Astrocyte (in vitro differentiated cells and primary cell): ENCODE results near the gene TMEM89. TPM values are rescaled to one million over a fixed set of nuclear protein-coding genes. Genes with fewer than 3 reads are reported as not detected.

Experiments
- DNase-seq: peaks from one replicate; pipeline ENCODE4 v3.0.0-alpha.2; 2010; ENCODE audit warnings: low read depth
- FAIRE-seq: peaks from 2 replicates; lab custom pipeline; 2011; peaks lifted over from hg19 to GRCh38; lab: Jason Lieb, UNC
- H2AFZ ChIP-seq: 2 replicates; pipeline ENCODE4 v1.6.0; 2012; ENCODE audit warnings: low read depth, low read length, inconsistent platforms
- H3K27ac ChIP-seq: 2 replicates; pipeline ENCODE4 v1.5.1; 2011; ENCODE audit warnings: low read depth, low read length, inconsistent platforms
- H3K27me3 ChIP-seq: 2 replicates; pipeline ENCODE4 v1.6.0; 2011; ENCODE audit warnings: low read length, inconsistent platforms; ENCODE audit not compliant: insufficient read depth
- H3K36me3 ChIP-seq: 2 replicates; pipeline ENCODE4 v1.5.1; 2011; ENCODE audit warnings: low read length, inconsistent platforms; ENCODE audit not compliant: insufficient read depth
- H3K4me1 ChIP-seq: 2 replicates; pipeline ENCODE4 v1.5.1; 2011; ENCODE audit warnings: low read length, inconsistent platforms; ENCODE audit not compliant: insufficient read depth
- H3K4me2 ChIP-seq: 2 replicates; pipeline ENCODE4 v1.6.0; 2012; ENCODE audit warnings: low read length, inconsistent platforms
- H3K4me3 ChIP-seq: 2 replicates; pipeline ENCODE4 v1.5.1; 2011; ENCODE audit warnings: low read depth, mild to moderate bottlenecking, low read length, inconsistent platforms; ENCODE audit not compliant: insufficient read depth
- H3K79me2 ChIP-seq: 2 replicates; pipeline ENCODE4 v1.6.0; 2012; ENCODE audit warnings: mild to moderate bottlenecking, low read length, inconsistent platforms; ENCODE audit not compliant: insufficient read depth
- H3K9ac ChIP-seq: 2 replicates; pipeline ENCODE4 v1.6.0; 2012; ENCODE audit warnings: mild to moderate bottlenecking, low read length, inconsistent platforms
- H3K9me3 ChIP-seq: 2 replicates; pipeline ENCODE4 v1.5.1; 2012; ENCODE audit warnings: low read depth, mild to moderate bottlenecking, low read length, inconsistent platforms; ENCODE audit not compliant: insufficient read depth
- H4K20me1 ChIP-seq: 2 replicates; pipeline ENCODE4 v1.6.0; 2012; ENCODE audit warnings: low read length, inconsistent platforms; ENCODE audit not compliant: insufficient read depth
- H3K27ac Mint-ChIP-seq: one replicate; pipeline ENCODE4 v1.8.0; 2021; ENCODE audit warnings: mild to moderate bottlenecking, mixed read lengths; ENCODE audit not compliant: unreplicated experiment
- H3K27me3 Mint-ChIP-seq: one replicate; pipeline ENCODE4 v1.8.0; 2021; ENCODE audit warnings: low read depth, mixed read lengths; ENCODE audit not compliant: unreplicated experiment
- H3K36me3 Mint-ChIP-seq: one replicate; pipeline ENCODE4 v1.8.0; 2021; ENCODE audit warnings: low read depth, mixed read lengths; ENCODE audit not compliant: unreplicated experiment
- H3K4me1 Mint-ChIP-seq: one replicate; pipeline ENCODE4 v1.8.0; 2021; ENCODE audit warnings: low read depth, mixed read lengths; ENCODE audit not compliant: unreplicated experiment
- H3K4me3 Mint-ChIP-seq: one replicate; pipeline ENCODE4 v1.8.0; 2021; ENCODE audit warnings: mild to moderate bottlenecking, moderate library complexity, mixed read lengths; ENCODE audit not compliant: unreplicated experiment
- H3K9me3 Mint-ChIP-seq: one replicate; pipeline ENCODE4 v1.8.0; 2021; ENCODE audit warnings: mild to moderate bottlenecking, mixed read lengths; ENCODE audit not compliant: unreplicated experiment
- CTCF ChIP-seq: IDR thresholded peaks from 2 replicates; pipeline ENCODE4 v1.5.1; 2011; ENCODE audit warnings: low read depth, mild to moderate bottlenecking, inconsistent platforms, low read length, moderate library complexity; ENCODE audit not compliant: insufficient read depth
- EZH2 ChIP-seq: IDR thresholded peaks from 2 replicates; pipeline ENCODE4 v1.6.1; 2012; ENCODE audit warnings: mild to moderate bottlenecking, low read length, inconsistent platforms; ENCODE audit not compliant: insufficient read depth
- total RNA-seq: library from RNA; stranded (reverse); gene quantifications from 2 replicates; pipeline ENCODE4 v1.2.1, GENCODE V29; 2021

The TMEM89 gene
- total RNA-seq, 1 donor from 2014 or later = 0.36 TPM

GRCh38 chr3:48656841-48657281 is 35.3 kb upstream of the TMEM89 start:
- Histone ChIP-seq H2AFZ (peak overlapping the region; percentile 60), H3K36me3 (no peaks in the 10 kb centered on the region), H3K9ac (no peak overlapping the region), H3K4me1 (peaks cover 6% of the 10 kb centered on the region), H3K4me3 (no peak overlapping the region), H3K4me2 (peak overlapping the region; percentile 80), H3K27ac (no peak overlapping the region), H4K20me1 (peaks cover 3% of the 10 kb centered on the region), H3K79me2 (no peaks in the 10 kb centered on the region), H3K9me3 (peaks cover 5% of the 10 kb centered on the region), H3K27me3 (no peaks in the 10 kb centered on the region)
- H3K4me1 Mint-ChIP-seq = no peaks in the 10 kb centered on the region
- DNase-seq = no peak
- TF ChIP-seq CTCF (no peak), EZH2 (no peak)
- no peak overlapping the region for H3K27ac Mint-ChIP-seq
- H3K9me3 Mint-ChIP-seq = peaks cover 12% of the 10 kb centered on the region
- no peak for FAIRE-seq
- no peak overlapping the region for H3K4me3 Mint-ChIP-seq
- H3K27me3 Mint-ChIP-seq = peaks cover 7% of the 10 kb centered on the region
- H3K36me3 Mint-ChIP-seq = peaks cover 47% of the 10 kb centered on the region

GRCh38 chr3:48656061-48656840 is 34.7 kb upstream of the TMEM89 start:
- Mint-ChIP-seq H3K9me3 (peaks cover 12% of the 10 kb centered on the region), H3K27me3 (peaks cover 7% of the 10 kb centered on the region), H3K27ac (no peak overlapping the region), H3K36me3 (peaks cover 47% of the 10 kb centered on the region), H3K4me1 (no peaks in the 10 kb centered on the region), H3K4me3 (no peak overlapping the region)
- H3K4me3 ChIP-seq = peak overlapping the region; percentile 50
- TF ChIP-seq CTCF (peak; percentile 23), EZH2 (no peak)
- peak overlapping the region; percentile 60 for H2AFZ ChIP-seq
- H3K27ac ChIP-seq = no peak overlapping the region
- DNase-seq (peak; percentile 23), FAIRE-seq (no peak)
- H3K4me2 ChIP-seq = peak overlapping the region; percentile 80
- no peaks in the 10 kb centered on the region for H3K36me3 ChIP-seq
- H3K27me3 ChIP-seq = no peaks in the 10 kb centered on the region
- H3K9ac ChIP-seq = no peak overlapping the region
- peaks cover 3% of the 10 kb centered on the region for H4K20me1 ChIP-seq
- H3K4me1 ChIP-seq = peaks cover 4% of the 10 kb centered on the region
- peaks cover 5% of the 10 kb centered on the region for H3K9me3 ChIP-seq
- H3K79me2 ChIP-seq = no peaks in the 10 kb centered on the region

- H3K27me3 Mint-ChIP-seq = peaks cover 10% of the 10 kb centered on the region
- Histone ChIP-seq H4K20me1 (peaks cover 3% of the 10 kb centered on the region), H3K4me1 (no peaks in the 10 kb centered on the region), H3K36me3 (no peaks in the 10 kb centered on the region), H3K79me2 (no peaks in the 10 kb centered on the region), H3K4me3 (no peak overlapping the region), H3K4me2 (peak overlapping the region; percentile 80), H3K9ac (no peak overlapping the region), H2AFZ (no peak overlapping the region), H3K9me3 (peaks cover under 1% of the 10 kb centered on the region), H3K27ac (no peak overlapping the region), H3K27me3 (no peaks in the 10 kb centered on the region)
- TF ChIP-seq EZH2 (no peak), CTCF (no peak)
- no peak overlapping the region for H3K4me3 Mint-ChIP-seq
- no peak overlapping the region for H3K27ac Mint-ChIP-seq
- peaks cover 50% of the 10 kb centered on the region for H3K36me3 Mint-ChIP-seq
- peaks cover 12% of the 10 kb centered on the region for H3K9me3 Mint-ChIP-seq
- DNase-seq (no peak), FAIRE-seq (no peak)
- no peaks in the 10 kb centered on the region for H3K4me1 Mint-ChIP-seq
Observed at GRCh38 chr3:48655606-48656005, 34.0 kb upstream of the TMEM89 start.
